HL-60 (cell line): ENCODE measurements around the gene NDUFS1.
"Not testable (repeated sequence)": the region's sequence is repeated elsewhere in the genome, so short reads cannot be mapped to it uniquely, and the experiment has no call there.

Experiments used
- CTCF ChIP-seq: IDR thresholded peaks from one replicate; pipeline ENCODE4 v1.5.1; 2011; ENCODE audit warnings: low read length, control low read depth, inconsistent platforms; ENCODE audit not compliant: insufficient read depth
- GABPA ChIP-seq: IDR thresholded peaks from 2 replicates; pipeline ENCODE4 v1.6.1; 2012; ENCODE audit warnings: low read depth
- POLR2AphosphoS5 ChIP-seq: IDR thresholded peaks from 2 replicates; pipeline ENCODE4 v1.6.1; 2012; ENCODE audit warnings: low read depth
- REST ChIP-seq: IDR thresholded peaks from 2 replicates; pipeline ENCODE4 v1.6.1; 2012; ENCODE audit warnings: low read depth; ENCODE audit not compliant: insufficient replicate concordance
- SPI1 ChIP-seq: IDR thresholded peaks from 2 replicates; pipeline ENCODE4 v1.6.1; 2012; ENCODE audit warnings: low read depth, mild to moderate bottlenecking, borderline replicate concordance

- TF ChIP-seq CTCF, REST, SPI1, POLR2AphosphoS5, GABPA: not testable (repeated sequence)
These were observed 2.2 kb downstream of the NDUFS1 start for GRCh38 chr2:206157014-206157413.
